Measurements from ENCODE around the gene CFAP100. TPM values are rescaled to one million over a fixed set of nuclear protein-coding genes. Genes with fewer than 3 reads are reported as not detected.

The CFAP100 gene
- total RNA-seq, 2 experiments from 2014 or later, result not detected

GRCh38 chr3:126474498-126475412 lies 80.0 kb downstream of the CFAP100 start:
- POLR2A ChIA-PET, result no interaction called here
- DNase-seq, result peak; percentile 57
- CTCF ChIA-PET, result interaction anchor here (0.8 to 1.0 kb wide), 3 partner anchors 8 to 1072 kb away, joined by 3 read pairs; partner anchors contain the start of gene KLF15
- no peaks in the 10 kb centered on the region for H3K9me3 Mint-ChIP-seq
- peaks cover 28% of the 10 kb centered on the region for H3K36me3 Mint-ChIP-seq
- intact Hi-C loops (cut with micrococcal nuclease), result loop anchor here (1.0 to 5.0 kb wide), 2 partner anchors 117 to 228 kb away; partner anchors contain the start of genes CHCHD6 and KLF15
- peak overlapping the region; percentile 88 for H3K4me3 Mint-ChIP-seq
- H3K4me1 Mint-ChIP-seq (ENCODE audit: low read depth), result peaks cover 41% of the 10 kb centered on the region
- no peaks in the 10 kb centered on the region for H3K27me3 Mint-ChIP-seq
- peak overlapping the region; percentile 79 for H3K27ac Mint-ChIP-seq

GRCh38 chr3:126475413-126476114 lies 80.9 kb downstream of the CFAP100 start, which contains the start of gene ZXDC:
Gene ZXDC, minus strand, starts transcription at chr3:126475891. Its CDS starts 26 bp downstream, at chr3:126475865.
- POLR2A ChIA-PET, result interaction anchor here (1.1 kb wide), 1 partner anchor 13 kb away, joined by 3 read pairs; no protein-coding TSS in a partner anchor
- Mint-ChIP-seq H3K27ac (peak within 1 kb of the TSS; percentile 79), H3K9me3 (no peaks in the 10 kb centered on the region), H3K4me1 (ENCODE audit: low read depth) (peaks cover 39% of the 10 kb centered on the region), H3K4me3 (peak within 1 kb of the TSS; percentile 88), H3K36me3 (peaks cover 21% of the 10 kb centered on the region), H3K27me3 (no peaks in the 10 kb centered on the region)
- CTCF ChIA-PET, result interaction anchor here (0.8 to 1.3 kb wide), 3 partner anchors 9 to 1071 kb away, joined by 3 read pairs; no protein-coding TSS in a partner anchor
- peak; percentile 94 for DNase-seq
- intact Hi-C loops (cut with micrococcal nuclease), result loop anchor here (1.0 to 5.0 kb wide), 5 partner anchors 118 to 559 kb away; partner anchors contain the start of genes CHCHD6, KLF15, PLXNA1 and SLC41A3

GRCh38 chr3:126476166-126477060 lies 81.7 kb downstream of the CFAP100 start:
- intact Hi-C loops (cut with micrococcal nuclease), result loop anchor here (1.0 to 5.0 kb wide), 4 partner anchors 226 to 560 kb away; partner anchors contain the start of genes CHCHD6, PLXNA1 and SLC41A3
- H3K27me3 Mint-ChIP-seq, result no peaks in the 10 kb centered on the region
- no peak for DNase-seq
- no peaks in the 10 kb centered on the region for H3K9me3 Mint-ChIP-seq
- ChIA-PET POLR2A (interaction anchor here (1.1 kb wide), 1 partner anchor 14 kb away, joined by 3 read pairs; no protein-coding TSS in a partner anchor), CTCF (interaction anchor here (1.3 kb wide), 1 partner anchor 46 kb away, joined by 3 read pairs; no protein-coding TSS in a partner anchor)
- H3K36me3 Mint-ChIP-seq, result peaks cover 13% of the 10 kb centered on the region
- peak overlapping the region; percentile 56 for H3K27ac Mint-ChIP-seq
- H3K4me3 Mint-ChIP-seq, result peak overlapping the region; percentile 79
- H3K4me1 Mint-ChIP-seq (ENCODE audit: low read depth), result peaks cover 36% of the 10 kb centered on the region

- POLR2A ChIA-PET, result no interaction called here
Measured at GRCh38 chr3:126477061-126477380, 82.3 kb downstream of the CFAP100 start.

DNA sequence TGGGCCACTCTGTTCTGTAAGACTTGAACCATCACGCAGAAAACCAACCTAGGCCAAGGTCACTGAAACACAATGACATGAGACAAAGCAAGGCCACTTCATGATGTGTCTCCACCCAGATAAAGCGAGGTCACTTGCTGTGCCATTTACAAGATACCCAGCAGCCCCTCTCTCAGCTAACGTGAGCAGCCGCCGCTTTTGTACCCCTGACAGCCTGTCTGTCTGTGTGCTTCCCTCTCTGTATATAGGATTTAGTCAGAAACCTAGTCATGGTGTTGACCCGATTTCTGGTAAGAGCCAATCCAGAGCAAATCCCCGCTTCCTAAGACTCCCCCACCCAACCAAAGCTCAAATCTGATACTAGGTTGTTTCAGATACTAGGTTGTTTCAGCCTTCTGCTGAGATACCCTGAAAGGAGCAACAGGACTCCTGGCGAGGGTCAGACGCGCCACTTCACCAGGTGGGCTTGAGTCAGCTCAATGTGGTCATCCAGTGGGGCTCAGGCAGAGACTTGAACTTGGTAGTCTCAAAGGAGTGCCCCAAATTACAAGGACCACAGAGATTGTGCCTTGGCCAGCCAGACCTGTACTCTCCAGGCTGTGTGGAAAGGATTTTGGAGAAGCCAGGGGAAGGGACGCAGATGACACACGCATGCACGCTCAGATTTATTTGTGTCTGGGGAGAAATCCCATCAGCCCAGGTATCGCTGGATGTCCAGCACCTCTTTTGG lies 84.0 kb downstream of the CFAP100 start:
- DNase-seq, result no peak
- Mint-ChIP-seq H3K4me1 (ENCODE audit: low read depth) (peaks cover 14% of the 10 kb centered on the region), H3K27me3 (no peaks in the 10 kb centered on the region), H3K9me3 (no peaks in the 10 kb centered on the region), H3K4me3 (no peak overlapping the region), H3K36me3 (peaks cover 5% of the 10 kb centered on the region), H3K27ac (no peak overlapping the region)
- intact Hi-C loops (cut with micrococcal nuclease), result loop anchor here (5.0 kb wide), 1 partner anchor 224 kb away; the partner anchor contains the start of gene CHCHD6
- POLR2A ChIA-PET, result no interaction called here
- CTCF ChIA-PET, result no interaction called here

More at GRCh38 chr3:126477061-126477380, 82.3 kb downstream of the CFAP100 start:
- no peak for DNase-seq
- no peaks in the 10 kb centered on the region for H3K9me3 Mint-ChIP-seq
- no peaks in the 10 kb centered on the region for H3K27me3 Mint-ChIP-seq
- H3K4me3 Mint-ChIP-seq, result no peak overlapping the region
- no peak overlapping the region for H3K27ac Mint-ChIP-seq
- intact Hi-C loops (cut with micrococcal nuclease), result loop anchor here (2.0 to 5.0 kb wide), 3 partner anchors 225 to 506 kb away; partner anchors contain the start of genes CHCHD6, PLXNA1 and SLC41A3
- peaks cover 32% of the 10 kb centered on the region for H3K4me1 Mint-ChIP-seq (ENCODE audit: low read depth)
- CTCF ChIA-PET, result no interaction called here
- peaks cover 13% of the 10 kb centered on the region for H3K36me3 Mint-ChIP-seq

DNA sequence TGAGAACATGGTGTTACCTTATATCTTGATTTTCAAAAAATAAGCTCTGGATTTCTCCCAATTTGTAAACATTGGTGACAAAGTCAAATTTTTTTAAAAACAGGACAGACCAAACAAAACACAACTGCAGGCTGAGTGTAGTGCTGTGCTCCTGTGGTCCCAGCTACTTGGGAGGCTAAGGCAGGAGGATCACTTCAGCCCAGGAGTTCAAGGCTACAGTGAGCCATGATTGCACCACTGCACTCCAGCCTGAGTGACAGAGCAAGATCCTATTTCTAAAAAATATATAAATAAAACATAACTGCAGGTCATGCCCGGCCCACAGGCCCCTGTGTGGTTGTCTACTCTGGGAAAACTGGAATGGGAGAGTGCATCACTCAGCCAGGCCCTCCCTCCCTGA lies 84.9 kb downstream of the CFAP100 start:
- H3K36me3 Mint-ChIP-seq, result no peaks in the 10 kb centered on the region
- H3K4me1 Mint-ChIP-seq (ENCODE audit: low read depth), result peaks cover 8% of the 10 kb centered on the region
- H3K4me3 Mint-ChIP-seq, result no peak overlapping the region
- DNase-seq, result no peak
- H3K27me3 Mint-ChIP-seq, result no peaks in the 10 kb centered on the region
- H3K9me3 Mint-ChIP-seq, result no peaks in the 10 kb centered on the region
- CTCF ChIA-PET, result no interaction called here
- H3K27ac Mint-ChIP-seq, result no peak overlapping the region
- intact Hi-C loops (cut with micrococcal nuclease), result loop anchor here (5.0 kb wide), 1 partner anchor 223 kb away; the partner anchor contains the start of gene CHCHD6
- POLR2A ChIA-PET, result no interaction called here

- ChIA-PET POLR2A (no interaction called here), CTCF (no interaction called here)
- no peak for DNase-seq
- Mint-ChIP-seq H3K36me3 (no peaks in the 10 kb centered on the region), H3K4me3 (no peak overlapping the region), H3K27me3 (no peaks in the 10 kb centered on the region), H3K9me3 (no peaks in the 10 kb centered on the region), H3K27ac (no peak overlapping the region), H3K4me1 (ENCODE audit: low read depth) (peaks cover 6% of the 10 kb centered on the region)
- intact Hi-C loops (cut with micrococcal nuclease), result no loop called here
Measured at GRCh38 chr3:126480206-126480605, 85.5 kb downstream of the CFAP100 start.

- H3K36me3 Mint-ChIP-seq, result no peaks in the 10 kb centered on the region
- ChIA-PET CTCF (no interaction called here), POLR2A (no interaction called here)
- no peaks in the 10 kb centered on the region for H3K27me3 Mint-ChIP-seq
- no peak overlapping the region for H3K4me3 Mint-ChIP-seq
- intact Hi-C loops (cut with micrococcal nuclease), result no loop called here
- no peaks in the 10 kb centered on the region for H3K9me3 Mint-ChIP-seq
- peaks cover 6% of the 10 kb centered on the region for H3K4me1 Mint-ChIP-seq (ENCODE audit: low read depth)
- DNase-seq, result no peak
- H3K27ac Mint-ChIP-seq, result no peak overlapping the region
Measured at GRCh38 chr3:126480861-126481260, 86.2 kb downstream of the CFAP100 start.

GRCh38 chr3:126481808-126482502 lies 87.2 kb downstream of the CFAP100 start:
- no peaks in the 10 kb centered on the region for H3K9me3 Mint-ChIP-seq
- no peaks in the 10 kb centered on the region for H3K27me3 Mint-ChIP-seq
- intact Hi-C loops (cut with micrococcal nuclease), result no loop called here
- H3K4me3 Mint-ChIP-seq, result no peak overlapping the region
- DNase-seq, result no peak
- peaks cover 10% of the 10 kb centered on the region for H3K4me1 Mint-ChIP-seq (ENCODE audit: low read depth)
- H3K36me3 Mint-ChIP-seq, result no peaks in the 10 kb centered on the region
- ChIA-PET POLR2A (no interaction called here), CTCF (no interaction called here)
- H3K27ac Mint-ChIP-seq, result no peak overlapping the region

DNA sequence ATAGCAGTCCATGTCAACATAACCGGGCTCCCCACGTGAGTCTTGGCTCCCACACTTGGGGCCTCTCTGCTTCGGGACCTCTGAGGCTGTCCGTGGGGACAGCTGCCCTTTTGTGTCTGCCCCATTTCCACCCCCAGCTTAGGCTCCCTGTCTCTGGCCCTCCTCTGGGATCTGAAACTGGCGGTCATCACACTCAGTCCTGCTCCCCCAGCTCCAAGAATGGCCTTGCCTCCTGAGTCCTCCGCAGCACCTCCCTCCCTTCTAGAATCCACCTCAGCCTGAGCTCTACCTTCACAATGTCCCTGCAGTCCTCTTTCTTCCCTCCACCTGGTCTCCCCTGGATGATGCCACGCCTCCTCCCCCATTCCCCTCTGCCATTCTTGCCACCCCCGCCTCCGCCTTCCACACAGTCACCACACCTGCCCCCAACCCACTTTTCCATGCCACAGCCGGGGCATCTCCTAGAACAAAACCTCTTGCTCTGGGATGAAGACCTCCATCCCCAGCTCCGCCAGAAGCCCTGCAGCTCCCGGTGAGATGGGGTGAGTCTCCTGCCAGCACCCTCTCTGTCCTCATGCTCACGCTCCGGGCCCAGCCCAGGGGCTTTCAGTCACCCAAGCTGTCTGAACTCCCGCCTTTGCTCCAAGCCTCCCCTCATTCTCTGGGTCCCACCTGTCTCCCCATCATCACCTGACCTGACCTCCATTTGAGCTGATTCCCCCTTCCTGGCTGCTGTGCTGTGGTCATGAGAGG lies 88.0 kb downstream of the CFAP100 start:
- Mint-ChIP-seq H3K9me3 (no peaks in the 10 kb centered on the region), H3K36me3 (no peaks in the 10 kb centered on the region), H3K27me3 (no peaks in the 10 kb centered on the region), H3K27ac (no peak overlapping the region), H3K4me1 (ENCODE audit: low read depth) (peaks cover 11% of the 10 kb centered on the region), H3K4me3 (no peak overlapping the region)
- ChIA-PET CTCF (no interaction called here), POLR2A (no interaction called here)
- DNase-seq, result no peak
- intact Hi-C loops (cut with micrococcal nuclease), result no loop called here

Data from activated CD4-positive, alpha-beta memory T cell treated with anti-CD3 and anti-CD28 coated beads for 36 hours (primary cell).